Measurements from ENCODE around the gene AHRR. TPM values are rescaled to one million over a fixed set of nuclear protein-coding genes. Genes with fewer than 3 reads are reported as not detected.

Gene AHRR
- total RNA-seq, 1 donor = 54.6 TPM

GRCh38 chr5:388266-389196 lies 67.0 kb downstream of the AHRR start:
- peak overlapping the region; percentile 41 for H3K27ac ChIP-seq (ENCODE audit: low read depth, low read length)

DNA sequence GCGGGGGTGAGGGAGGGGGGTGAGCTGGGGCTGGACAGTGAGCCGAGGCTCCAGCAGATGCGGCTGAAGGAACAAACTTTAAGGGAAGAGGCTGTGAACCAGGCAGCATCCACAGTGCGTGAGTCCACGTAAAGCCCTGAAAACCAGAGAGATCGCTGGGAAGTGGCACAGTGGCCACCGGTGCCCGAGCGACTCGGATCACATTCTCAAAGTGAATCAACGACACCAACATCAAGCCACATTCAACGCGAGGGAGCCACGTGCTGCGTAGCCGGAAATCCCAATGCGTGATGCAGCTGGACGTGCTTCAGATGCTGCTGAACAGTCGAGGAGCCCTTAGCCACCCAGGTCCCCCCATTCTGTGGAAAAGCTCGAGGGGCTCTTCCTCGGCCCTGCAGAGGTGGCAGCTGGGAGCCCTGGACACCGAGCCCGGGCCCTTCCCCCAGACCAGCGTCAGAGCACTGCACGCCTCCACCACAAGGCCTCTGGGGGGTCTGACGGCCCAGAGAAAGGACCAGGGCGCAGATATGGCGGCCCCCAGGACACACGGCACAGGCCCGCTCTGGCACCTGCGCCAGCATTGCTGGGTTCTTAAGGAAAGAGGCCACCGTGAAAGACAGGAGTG lies 67.8 kb downstream of the AHRR start:
- Histone ChIP-seq H3K79me2 (ENCODE audit: insufficient read depth, low read length) (peaks cover 38% of the 10 kb centered on the region), H3K4me2 (ENCODE audit: insufficient read depth, low read length) (no peak overlapping the region), H3K27me3 (ENCODE audit: insufficient read depth, low read length) (no peaks in the 10 kb centered on the region), H3K4me3 (ENCODE audit: insufficient read depth, low read length) (no peak overlapping the region), H3K36me3 (ENCODE audit: insufficient read depth, low read length) (peaks cover 62% of the 10 kb centered on the region), H3K27ac (ENCODE audit: low read depth, low read length) (no peak overlapping the region), H4K20me1 (ENCODE audit: insufficient read depth, low read length) (no peaks in the 10 kb centered on the region), H3K9me3 (ENCODE audit: low read depth, low read length) (no peaks in the 10 kb centered on the region), H3K4me1 (ENCODE audit: insufficient read depth, low read length) (no peaks in the 10 kb centered on the region), H2AFZ (ENCODE audit: low read length) (no peak overlapping the region)
- TF ChIP-seq, protein P1, sequence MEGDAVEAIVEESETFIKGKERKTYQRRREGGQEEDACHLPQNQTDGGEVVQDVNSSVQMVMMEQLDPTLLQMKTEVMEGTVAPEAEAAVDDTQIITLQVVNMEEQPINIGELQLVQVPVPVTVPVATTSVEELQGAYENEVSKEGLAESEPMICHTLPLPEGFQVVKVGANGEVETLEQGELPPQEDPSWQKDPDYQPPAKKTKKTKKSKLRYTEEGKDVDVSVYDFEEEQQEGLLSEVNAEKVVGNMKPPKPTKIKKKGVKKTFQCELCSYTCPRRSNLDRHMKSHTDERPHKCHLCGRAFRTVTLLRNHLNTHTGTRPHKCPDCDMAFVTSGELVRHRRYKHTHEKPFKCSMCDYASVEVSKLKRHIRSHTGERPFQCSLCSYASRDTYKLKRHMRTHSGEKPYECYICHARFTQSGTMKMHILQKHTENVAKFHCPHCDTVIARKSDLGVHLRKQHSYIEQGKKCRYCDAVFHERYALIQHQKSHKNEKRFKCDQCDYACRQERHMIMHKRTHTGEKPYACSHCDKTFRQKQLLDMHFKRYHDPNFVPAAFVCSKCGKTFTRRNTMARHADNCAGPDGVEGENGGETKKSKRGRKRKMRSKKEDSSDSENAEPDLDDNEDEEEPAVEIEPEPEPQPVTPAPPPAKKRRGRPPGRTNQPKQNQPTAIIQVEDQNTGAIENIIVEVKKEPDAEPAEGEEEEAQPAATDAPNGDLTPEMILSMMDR (IDR thresholded peaks at IDR 0.05; ENCODE audit: extremely low read depth, low read depth, low read length) = no peak
- peak; percentile 83 for DNase-seq (ENCODE audit: insufficient read length, low spot score, missing footprints)

More at GRCh38 chr5:388266-389196, 67.0 kb downstream of the AHRR start:
- TF ChIP-seq, protein P1 (IDR thresholded peaks at IDR 0.05; ENCODE audit: extremely low read depth, low read depth, low read length) = no peak
- H4K20me1 ChIP-seq (ENCODE audit: insufficient read depth, low read length) = no peaks in the 10 kb centered on the region
- H2AFZ ChIP-seq (ENCODE audit: low read length) = no peak overlapping the region
- H3K4me1 ChIP-seq (ENCODE audit: insufficient read depth, low read length) = no peaks in the 10 kb centered on the region
- peak; percentile 90 for DNase-seq (ENCODE audit: insufficient read length, low spot score, missing footprints)
- peaks cover 43% of the 10 kb centered on the region for H3K79me2 ChIP-seq (ENCODE audit: insufficient read depth, low read length)
- H3K4me3 ChIP-seq (ENCODE audit: insufficient read depth, low read length) = no peak overlapping the region
- H3K9me3 ChIP-seq (ENCODE audit: low read depth, low read length) = no peaks in the 10 kb centered on the region
- H3K4me2 ChIP-seq (ENCODE audit: insufficient read depth, low read length) = no peak overlapping the region
- H3K36me3 ChIP-seq (ENCODE audit: insufficient read depth, low read length) = peaks cover 65% of the 10 kb centered on the region
- H3K27me3 ChIP-seq (ENCODE audit: insufficient read depth, low read length) = no peaks in the 10 kb centered on the region

DNA sequence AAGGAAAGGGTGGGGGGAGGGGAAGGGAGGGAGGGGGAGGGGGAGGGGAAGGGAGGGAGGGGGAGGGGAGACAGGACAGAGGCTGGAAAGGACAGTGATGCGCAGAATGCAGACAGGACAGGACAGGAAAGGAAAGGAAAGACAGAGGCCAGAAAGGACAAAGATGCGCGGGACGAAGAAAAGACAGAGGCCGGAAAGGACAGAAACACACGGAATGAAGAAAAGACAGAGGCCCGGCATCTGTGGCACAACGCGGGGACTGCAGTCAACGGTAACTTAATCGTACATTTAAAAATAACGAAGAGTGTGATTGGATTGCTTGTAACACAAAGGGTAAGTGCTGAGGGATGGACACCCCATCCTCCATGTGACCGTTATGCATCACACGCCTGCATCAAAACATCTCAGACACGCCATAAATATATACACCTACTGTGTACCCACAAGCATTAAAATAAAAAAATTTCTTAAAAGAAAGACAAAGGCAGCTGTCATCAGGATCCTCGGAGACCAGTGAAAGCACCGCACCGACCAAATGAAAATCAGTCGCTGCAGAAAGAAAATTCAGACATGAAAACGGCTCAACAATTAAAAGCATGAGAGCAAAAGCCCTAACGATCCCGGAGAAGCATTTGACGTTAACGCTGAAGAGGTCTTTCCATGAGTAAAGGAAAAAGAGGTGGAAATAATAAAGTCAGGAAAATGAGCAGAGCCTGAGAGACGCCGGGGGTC lies 68.5 kb downstream of the AHRR start:
- TF ChIP-seq, protein P1 (IDR thresholded peaks at IDR 0.05; ENCODE audit: extremely low read depth, low read depth, low read length) = no peak
- H3K79me2 ChIP-seq (ENCODE audit: insufficient read depth, low read length) = peaks cover 37% of the 10 kb centered on the region
- peaks cover 4% of the 10 kb centered on the region for H3K4me1 ChIP-seq (ENCODE audit: insufficient read depth, low read length)
- H2AFZ ChIP-seq (ENCODE audit: low read length) = no peak overlapping the region
- no peaks in the 10 kb centered on the region for H3K27me3 ChIP-seq (ENCODE audit: insufficient read depth, low read length)
- H3K4me2 ChIP-seq (ENCODE audit: insufficient read depth, low read length) = no peak overlapping the region
- H3K27ac ChIP-seq (ENCODE audit: low read depth, low read length) = no peak overlapping the region
- no peak overlapping the region for H3K4me3 ChIP-seq (ENCODE audit: insufficient read depth, low read length)
- no peaks in the 10 kb centered on the region for H4K20me1 ChIP-seq (ENCODE audit: insufficient read depth, low read length)
- no peak for DNase-seq (ENCODE audit: insufficient read length, low spot score, missing footprints)
- H3K9me3 ChIP-seq (ENCODE audit: low read depth, low read length) = no peaks in the 10 kb centered on the region
- peaks cover 54% of the 10 kb centered on the region for H3K36me3 ChIP-seq (ENCODE audit: insufficient read depth, low read length)

All from osteoblast (primary cell).